IMR-90 (cell line): Measurements from ENCODE around the gene NT5C.

Experiments used
- BHLHE40 ChIP-seq: fragments of 150-350 bp; IDR thresholded peaks from 2 replicates; pipeline ENCODE4 v1.6.1; 2016; ENCODE audit warnings: mild to moderate bottlenecking, low read depth, low read length
- CEBPB ChIP-seq: IDR thresholded peaks from 2 replicates; pipeline ENCODE4 v1.6.1; 2012; ENCODE audit warnings: low read depth, low read length, improper control_type of control experiment
- CHD1 ChIP-seq: IDR thresholded peaks from 2 replicates; pipeline ENCODE4 v1.6.1; 2012; ENCODE audit warnings: low read depth, low read length, improper control_type of control experiment
- CTCF ChIP-seq: conservative IDR thresholded peaks from 2 replicates; pipeline ENCODE4 v1.5.1; 2012; ENCODE audit warnings: mild to moderate bottlenecking, low read depth, low read length, improper control_type of control experiment
- ELK1 ChIP-seq: fragments of 150-350 bp; IDR thresholded peaks from 2 replicates; pipeline ENCODE4 v1.6.1; 2016; ENCODE audit warnings: low read depth, mild to moderate bottlenecking, low read length, moderate library complexity, borderline replicate concordance
- MAFK ChIP-seq: IDR thresholded peaks from 2 replicates; pipeline ENCODE4 v1.6.1; 2012; ENCODE audit warnings: low read depth, low read length, improper control_type of control experiment
- MAZ ChIP-seq: IDR thresholded peaks from 2 replicates; pipeline ENCODE4 v1.6.1; 2012; ENCODE audit warnings: low read depth, mild to moderate bottlenecking, low read length, improper control_type of control experiment, moderate library complexity, borderline replicate concordance
- MXI1 ChIP-seq: IDR thresholded peaks from 2 replicates; pipeline ENCODE4 v1.6.1; 2012; ENCODE audit warnings: low read depth, mild to moderate bottlenecking, low read length, moderate library complexity, borderline replicate concordance
- POLR2A ChIP-seq: IDR thresholded peaks from 2 replicates; pipeline ENCODE4 v1.6.1; 2012; ENCODE audit warnings: mild to moderate bottlenecking, low read depth, low read length
- RAD21 ChIP-seq: IDR thresholded peaks from 2 replicates; pipeline ENCODE4 v1.6.1; 2012; ENCODE audit warnings: low read length, improper control_type of control experiment
- RCOR1 ChIP-seq: IDR thresholded peaks from 2 replicates; pipeline ENCODE4 v1.6.1; 2012; ENCODE audit warnings: mild to moderate bottlenecking, low read length, improper control_type of control experiment; ENCODE audit not compliant: insufficient replicate concordance
- RFX5 ChIP-seq: IDR thresholded peaks from 2 replicates; pipeline ENCODE4 v1.8.0; 2012; ENCODE audit warnings: low read depth, mild to moderate bottlenecking, low read length, moderate library complexity
- SMC3 ChIP-seq: fragments of 150-350 bp; IDR thresholded peaks from 2 replicates; pipeline ENCODE4 v1.6.1; 2016; ENCODE audit warnings: low read depth, mild to moderate bottlenecking, antibody characterized with exemption, low read length, moderate library complexity
- USF2 ChIP-seq: fragments of 150-350 bp; IDR thresholded peaks from 2 replicates; pipeline ENCODE4 v1.6.1; 2017; ENCODE audit warnings: mild to moderate bottlenecking, antibody characterized with exemption, low read length, low read depth

GRCh38 chr17:75124041-75124818, 7.3 kb downstream of the NT5C start:
- TF ChIP-seq RFX5 (no peak), MAZ (no peak), USF2 (no peak), RAD21 (no peak), CTCF (no peak), MAFK (no peak), CEBPB (no peak), CHD1 (no peak), POLR2A (no peak), MXI1 (no peak), SMC3 (no peak), BHLHE40 (no peak), ELK1 (no peak), RCOR1 (no peak)
